Panc1 (cell line): ENCODE measurements around the gene IQSEC2. TPM values are rescaled to one million over a fixed set of nuclear protein-coding genes. Genes with fewer than 3 reads are reported as not detected.

Experiments used
- ATAC-seq: fragments of 200-7000 bp; cut with Tn5 transposase; 2 replicates; pipeline ENCODE4 v1.9.1; 2020; ENCODE audit warnings: mild to moderate bottlenecking, moderate library complexity
- BruUV-seq: library from RNA; stranded (reverse); fragments of 400-500 nt; replicated peaks from 2 replicates; lab custom pipeline; 2021; lab: Mats Ljungman, UMichigan
- CTCF ChIA-PET: fragments of 300-600 bp; sonication (Branson Sonifier 250); formaldehyde crosslinking; loops from one replicate; lab custom pipeline; 2022; ENCODE audit warnings: antibody characterized with exemption; lab: Charles Lee
- POLR2A ChIA-PET: fragments of 300-600 bp; sonication (Branson Sonifier 250); formaldehyde crosslinking; loops from one replicate; lab custom pipeline; 2022; ENCODE audit warnings: antibody characterized with exemption; lab: Charles Lee
- DNase-seq: peaks from one replicate; pipeline ENCODE4 v3.0.0-alpha.2; 2010; ENCODE audit warnings: low read depth, low spot score
- H3K27ac ChIP-seq: 2 replicates; pipeline ENCODE4 v1.5.1; 2011; ENCODE audit warnings: mild to moderate bottlenecking, low read length, inconsistent platforms
- H3K27me3 ChIP-seq: fragments of 200-500 bp; sonication (Bioruptor generic); 2 replicates; pipeline ENCODE4 v1.6.0; 2014; ENCODE audit warnings: low read length, inconsistent platforms; ENCODE audit not compliant: control insufficient read depth, insufficient read depth
- H3K36me3 ChIP-seq: fragments of 200-500 bp; sonication (Bioruptor generic); 2 replicates; pipeline ENCODE4 v1.5.1; 2014; ENCODE audit warnings: inconsistent platforms, mild to moderate bottlenecking, low read length, moderate library complexity; ENCODE audit not compliant: control insufficient read depth, insufficient read depth
- H3K4me1 ChIP-seq: 2 replicates; pipeline ENCODE4 v1.5.1; 2011; ENCODE audit warnings: inconsistent platforms, mild to moderate bottlenecking, low read length, moderate library complexity; ENCODE audit not compliant: control insufficient read depth, insufficient read depth
- H3K4me3 ChIP-seq, 2 experiments: 2 replicates each; pipeline ENCODE4 v1.5.1; 2011 to 2012; ENCODE audit warnings: low read depth in 2 of 2, low read length in 2 of 2, mild to moderate bottlenecking in 2 of 2, inconsistent platforms in 1 of 2, moderate library complexity in 1 of 2
- H3K9me3 ChIP-seq: fragments of 200-500 bp; sonication (Bioruptor generic); 2 replicates; pipeline ENCODE4 v1.5.1; 2014; ENCODE audit warnings: low read depth, mild to moderate bottlenecking, inconsistent platforms, low read length, moderate library complexity; ENCODE audit not compliant: control insufficient read depth, insufficient read depth
- POLR2AphosphoS5 ChIP-seq: IDR thresholded peaks from 2 replicates; pipeline ENCODE4 v1.6.1; 2012; ENCODE audit warnings: mild to moderate bottlenecking, low read depth, low read length, moderate library complexity
- SIN3A ChIP-seq: IDR thresholded peaks from 2 replicates; pipeline ENCODE4 v1.6.1; 2012; ENCODE audit warnings: low read depth, mild to moderate bottlenecking, low read length, moderate library complexity, borderline replicate concordance; ENCODE audit not compliant: insufficient read depth
- TCF7L2 ChIP-seq: IDR thresholded peaks from 2 replicates; pipeline ENCODE4 v1.6.1; 2011; ENCODE audit warnings: mild to moderate bottlenecking, low read depth, low read length, inconsistent platforms
- in situ Hi-C: cut with HindIII; loops from 2 replicates; pipeline ENCODE4 v1.10.0; 2016; ENCODE audit warnings: low sequenced_read_pairs, low pct_unique_long_range_greater_than_20kb
- intact Hi-C: fragments of 100-400 bp; cut with micrococcal nuclease; formaldehyde crosslinking; loops from one replicate; pipeline ENCODE4 v1.10.0; 2022; ENCODE audit not compliant: unreplicated experiment
- total RNA-seq: library from RNA; stranded (reverse); gene quantifications from one replicate; pipeline ENCODE4 v1.2.1, GENCODE V29; 2021; ENCODE audit not compliant: unreplicated experiment
- TF ChIP-seq, protein P1 (sequence below): fragments of 450-650 bp; IDR thresholded peaks from 2 replicates; pipeline ENCODE4 v1.5.1; 2017; ENCODE audit warnings: mild to moderate bottlenecking
- TF ChIP-seq, protein P2 (sequence below), 2 experiments: IDR thresholded peaks; 2 replicates each; pipeline ENCODE4 v1.6.1; 2011 to 2012; ENCODE audit warnings: low read depth in 2 of 2, control low read depth in 1 of 2, low read length in 1 of 2, mild to moderate bottlenecking in 1 of 2, moderate library complexity in 1 of 2; ENCODE audit not compliant: insufficient read depth in 1 of 2

Gene IQSEC2
- total RNA-seq, 1 experiment from 2014 or later: 38.8 TPM

DNA sequence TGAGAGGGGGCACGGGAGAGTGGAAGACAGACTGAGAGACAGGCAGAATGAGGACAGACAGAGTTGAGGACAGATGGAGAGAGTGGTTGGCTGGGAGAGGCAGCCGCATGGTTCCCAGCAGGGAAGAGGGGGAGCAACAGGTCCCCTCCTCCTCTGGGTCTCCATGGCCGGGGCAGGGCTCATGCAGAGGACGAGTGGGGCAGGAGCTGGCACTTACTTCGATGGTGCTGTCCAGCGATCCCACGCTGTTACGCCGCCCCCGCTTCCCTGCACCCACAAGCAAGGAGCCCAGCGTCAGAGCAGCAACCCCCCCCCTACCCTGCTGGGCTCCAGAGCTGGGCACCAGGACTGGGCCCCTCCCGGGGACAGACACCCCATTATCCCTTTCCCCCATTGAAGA is 45.8 kb downstream of the IQSEC2 start:
- in situ Hi-C loops: no loop called here
- Histone ChIP-seq H3K36me3 (no peaks in the 10 kb centered on the region), H3K27me3 (no peaks in the 10 kb centered on the region), H3K4me3 (no peak overlapping the region), H3K27ac (no peak overlapping the region), H3K4me1 (no peaks in the 10 kb centered on the region), H3K9me3 (no peaks in the 10 kb centered on the region)
- BruUV-seq: no TSS peak
- no peak for DNase-seq
- ChIA-PET CTCF (no interaction called here), POLR2A (no interaction called here)
- no peak for ATAC-seq
- intact Hi-C loops: no loop called here
- TF ChIP-seq SIN3A (no peak), POLR2AphosphoS5 (no peak), TCF7L2 (no peak)
- TF ChIP-seq, protein P1, sequence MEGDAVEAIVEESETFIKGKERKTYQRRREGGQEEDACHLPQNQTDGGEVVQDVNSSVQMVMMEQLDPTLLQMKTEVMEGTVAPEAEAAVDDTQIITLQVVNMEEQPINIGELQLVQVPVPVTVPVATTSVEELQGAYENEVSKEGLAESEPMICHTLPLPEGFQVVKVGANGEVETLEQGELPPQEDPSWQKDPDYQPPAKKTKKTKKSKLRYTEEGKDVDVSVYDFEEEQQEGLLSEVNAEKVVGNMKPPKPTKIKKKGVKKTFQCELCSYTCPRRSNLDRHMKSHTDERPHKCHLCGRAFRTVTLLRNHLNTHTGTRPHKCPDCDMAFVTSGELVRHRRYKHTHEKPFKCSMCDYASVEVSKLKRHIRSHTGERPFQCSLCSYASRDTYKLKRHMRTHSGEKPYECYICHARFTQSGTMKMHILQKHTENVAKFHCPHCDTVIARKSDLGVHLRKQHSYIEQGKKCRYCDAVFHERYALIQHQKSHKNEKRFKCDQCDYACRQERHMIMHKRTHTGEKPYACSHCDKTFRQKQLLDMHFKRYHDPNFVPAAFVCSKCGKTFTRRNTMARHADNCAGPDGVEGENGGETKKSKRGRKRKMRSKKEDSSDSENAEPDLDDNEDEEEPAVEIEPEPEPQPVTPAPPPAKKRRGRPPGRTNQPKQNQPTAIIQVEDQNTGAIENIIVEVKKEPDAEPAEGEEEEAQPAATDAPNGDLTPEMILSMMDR: no peak
- TF ChIP-seq, protein P2, sequence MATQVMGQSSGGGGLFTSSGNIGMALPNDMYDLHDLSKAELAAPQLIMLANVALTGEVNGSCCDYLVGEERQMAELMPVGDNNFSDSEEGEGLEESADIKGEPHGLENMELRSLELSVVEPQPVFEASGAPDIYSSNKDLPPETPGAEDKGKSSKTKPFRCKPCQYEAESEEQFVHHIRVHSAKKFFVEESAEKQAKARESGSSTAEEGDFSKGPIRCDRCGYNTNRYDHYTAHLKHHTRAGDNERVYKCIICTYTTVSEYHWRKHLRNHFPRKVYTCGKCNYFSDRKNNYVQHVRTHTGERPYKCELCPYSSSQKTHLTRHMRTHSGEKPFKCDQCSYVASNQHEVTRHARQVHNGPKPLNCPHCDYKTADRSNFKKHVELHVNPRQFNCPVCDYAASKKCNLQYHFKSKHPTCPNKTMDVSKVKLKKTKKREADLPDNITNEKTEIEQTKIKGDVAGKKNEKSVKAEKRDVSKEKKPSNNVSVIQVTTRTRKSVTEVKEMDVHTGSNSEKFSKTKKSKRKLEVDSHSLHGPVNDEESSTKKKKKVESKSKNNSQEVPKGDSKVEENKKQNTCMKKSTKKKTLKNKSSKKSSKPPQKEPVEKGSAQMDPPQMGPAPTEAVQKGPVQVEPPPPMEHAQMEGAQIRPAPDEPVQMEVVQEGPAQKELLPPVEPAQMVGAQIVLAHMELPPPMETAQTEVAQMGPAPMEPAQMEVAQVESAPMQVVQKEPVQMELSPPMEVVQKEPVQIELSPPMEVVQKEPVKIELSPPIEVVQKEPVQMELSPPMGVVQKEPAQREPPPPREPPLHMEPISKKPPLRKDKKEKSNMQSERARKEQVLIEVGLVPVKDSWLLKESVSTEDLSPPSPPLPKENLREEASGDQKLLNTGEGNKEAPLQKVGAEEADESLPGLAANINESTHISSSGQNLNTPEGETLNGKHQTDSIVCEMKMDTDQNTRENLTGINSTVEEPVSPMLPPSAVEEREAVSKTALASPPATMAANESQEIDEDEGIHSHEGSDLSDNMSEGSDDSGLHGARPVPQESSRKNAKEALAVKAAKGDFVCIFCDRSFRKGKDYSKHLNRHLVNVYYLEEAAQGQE (IDR thresholded peaks at IDR 0.05; ENCODE audit: insufficient read depth in 1 of 2, low read depth in 2 of 2, low read length in 1 of 2): no peak

DNA sequence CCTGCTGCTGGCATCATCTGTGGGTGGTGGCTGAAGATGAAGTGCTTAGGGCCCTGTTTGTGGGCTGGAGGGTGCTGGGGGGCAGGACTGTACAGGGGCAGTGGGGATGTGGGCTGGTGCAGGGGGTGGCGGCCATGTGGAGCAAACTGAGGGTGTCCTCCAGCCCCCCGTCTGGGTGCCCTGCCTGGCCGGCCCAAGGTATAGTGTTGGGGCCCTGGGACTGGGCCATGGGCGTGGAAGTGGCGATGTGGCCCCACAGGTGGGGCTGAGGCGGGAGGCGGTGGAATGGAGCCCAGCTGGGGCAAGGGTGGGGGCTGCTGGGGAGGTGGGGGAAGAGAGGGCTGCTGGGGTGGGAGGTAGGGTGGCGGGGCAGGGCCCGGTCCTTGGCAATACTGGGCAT is 46.9 kb downstream of the IQSEC2 start:
- H3K4me3 ChIP-seq: no peak overlapping the region
- H3K27me3 ChIP-seq: no peaks in the 10 kb centered on the region
- DNase-seq: no peak
- BruUV-seq: no TSS peak
- intact Hi-C loops (no loop called here), in situ Hi-C loops (no loop called here)
- ChIA-PET CTCF (no interaction called here), POLR2A (no interaction called here)
- no peak overlapping the region for H3K27ac ChIP-seq
- no peak for ATAC-seq
- no peaks in the 10 kb centered on the region for H3K36me3 ChIP-seq
- no peaks in the 10 kb centered on the region for H3K9me3 ChIP-seq
- TF ChIP-seq, protein P1: no peak
- TF ChIP-seq SIN3A (no peak), POLR2AphosphoS5 (no peak), TCF7L2 (no peak)
- TF ChIP-seq, protein P2 (IDR thresholded peaks at IDR 0.05; ENCODE audit: insufficient read depth in 1 of 2, low read depth in 2 of 2, low read length in 1 of 2): no peak
- H3K4me1 ChIP-seq: no peaks in the 10 kb centered on the region
